RPMI8226 (cell line): ENCODE data around the gene HNF1B.

Experiments used
- DNase-seq: peaks from one replicate; pipeline ENCODE4 v3.0.0-alpha.2; 2015

HNF1B gene

GRCh38 chr17:37731056-37731455, 13.8 kb downstream of the HNF1B start:
- no peak for DNase-seq

GRCh38 chr17:37729905-37730304, 15.0 kb downstream of the HNF1B start:
- DNase-seq = no peak

GRCh38 chr17:37726891-37727675, 17.8 kb downstream of the HNF1B start:
- DNase-seq = no peak

- DNase-seq = no peak
These were observed 18.6 kb downstream of the HNF1B start for GRCh38 chr17:37726248-37726647.

- DNase-seq = no peak
These were observed 19.2 kb downstream of the HNF1B start for GRCh38 chr17:37725601-37726146.

- no peak for DNase-seq
These were observed 19.8 kb downstream of the HNF1B start for GRCh38 chr17:37725021-37725595.

- DNase-seq = no peak
These were observed 23.9 kb downstream of the HNF1B start for GRCh38 chr17:37720989-37721388.

GRCh38 chr17:37719866-37720265, 25.0 kb downstream of the HNF1B start:
- DNase-seq = no peak

- DNase-seq = no peak
These were observed 26.4 kb downstream of the HNF1B start for GRCh38 chr17:37718324-37719048.

- peak; percentile 28 for DNase-seq
These were observed 27.1 kb downstream of the HNF1B start for GRCh38 chr17:37717627-37718323.

- DNase-seq = no peak
These were observed 30.0 kb downstream of the HNF1B start for GRCh38 chr17:37714897-37715296.

GRCh38 chr17:37713624-37714023, 31.2 kb downstream of the HNF1B start:
- no peak for DNase-seq

GRCh38 chr17:37713028-37713431, 31.8 kb downstream of the HNF1B start:
- no peak for DNase-seq

GRCh38 chr17:37711113-37711512, 33.7 kb downstream of the HNF1B start:
- no peak for DNase-seq

GRCh38 chr17:37710344-37710886, 34.4 kb downstream of the HNF1B start:
- DNase-seq = peak; percentile 70

GRCh38 chr17:37708616-37709212, 36.1 kb downstream of the HNF1B start:
- DNase-seq = no peak

GRCh38 chr17:37708008-37708615, 36.7 kb downstream of the HNF1B start:
- DNase-seq = no peak

GRCh38 chr17:37706446-37706845, 38.4 kb downstream of the HNF1B start:
- DNase-seq = no peak

GRCh38 chr17:37702598-37702997, 42.3 kb downstream of the HNF1B start:
- DNase-seq = no peak

- DNase-seq = peak; percentile 49
These were observed 43.4 kb downstream of the HNF1B start for GRCh38 chr17:37701496-37701898.

- no peak for DNase-seq
These were observed 44.0 kb downstream of the HNF1B start for GRCh38 chr17:37700881-37701280.
